ENCODE measurements around the gene HTRA3. TPM values are rescaled to one million over a fixed set of nuclear protein-coding genes. Genes with fewer than 3 reads are reported as not detected.
A peak's percentile ranks its signal among the peaks of the same experiment; 100 is the strongest.

The HTRA3 gene
- 1.6 and 2.3 TPM in 2 replicates for total RNA-seq (ENCODE audit: low replicate concordance)

DNA sequence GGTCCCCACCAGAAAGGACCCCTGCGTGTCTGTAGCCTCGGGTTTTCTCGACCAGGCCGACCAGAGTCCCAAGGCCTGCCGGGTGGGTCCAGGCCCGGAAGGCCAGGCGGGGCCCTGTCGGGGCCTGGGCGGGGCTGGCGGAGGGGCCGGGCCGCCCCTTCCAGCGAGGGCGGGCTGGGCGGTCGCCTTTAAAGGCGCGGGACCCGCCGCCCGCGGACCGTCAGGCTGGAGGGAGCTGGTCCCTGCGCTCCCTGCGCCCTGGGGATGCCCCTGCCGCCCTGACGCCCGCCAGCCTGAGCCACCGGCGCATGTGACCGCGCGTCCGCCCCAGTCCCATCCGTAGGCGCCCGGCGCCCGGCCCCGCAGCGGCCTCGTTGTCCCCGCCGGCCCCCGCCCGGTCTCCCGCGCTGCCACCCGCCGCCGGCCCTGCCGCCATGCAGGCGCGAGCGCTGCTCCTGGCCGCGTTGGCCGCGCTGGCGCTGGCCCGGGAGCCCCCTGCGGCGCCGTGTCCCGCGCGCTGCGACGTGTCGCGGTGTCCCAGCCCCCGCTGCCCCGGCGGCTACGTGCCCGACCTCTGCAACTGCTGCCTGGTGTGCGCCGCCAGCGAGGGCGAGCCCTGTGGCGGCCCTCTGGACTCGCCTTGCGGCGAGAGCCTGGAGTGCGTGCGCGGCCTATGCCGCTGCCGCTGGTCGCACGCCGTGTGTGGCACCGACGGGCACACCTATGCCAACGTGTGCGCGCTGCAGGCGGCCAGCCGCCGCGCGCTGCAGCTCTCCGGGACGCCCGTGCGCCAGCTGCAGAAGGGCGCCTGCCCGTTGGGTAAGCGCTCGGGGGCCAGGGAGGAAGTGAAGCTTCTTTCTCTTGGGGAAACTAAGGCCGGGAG lies at the start of gene HTRA3:
HTRA3 (plus strand) TSS at position 220 of the 883 bp plus-strand sequence; CDS start at position 435, 215 bp downstream.
- Histone ChIP-seq H3K4me2 (peak within 1 kb of the TSS; percentile 76), H2AFZ (replicated peaks) (peak within 1 kb of the TSS; percentile 76), H3K9ac (no peak within 1 kb of the TSS), H3K27ac (no peak within 1 kb of the TSS), H3K27me3 (peaks cover 38% of the 10 kb centered on the region), H3K4me1 (peaks cover 8% of the 10 kb centered on the region), H3K79me2 (ENCODE audit: low read depth) (no peaks in the 10 kb centered on the region), H3F3A (ENCODE audit: low read depth) (peaks cover 7% of the 10 kb centered on the region), H3K9me3 (ENCODE audit: low read depth) (no peaks in the 10 kb centered on the region), H3K36me3 (no peaks in the 10 kb centered on the region), H3K4me3 (peak within 1 kb of the TSS; percentile 44), H4K20me1 (ENCODE audit: low read depth) (no peaks in the 10 kb centered on the region)
- Mint-ChIP-seq H3K4me3 (peak within 1 kb of the TSS; percentile 70), H3K27me3 (ENCODE audit: insufficient read depth, low read depth) (peaks cover 44% of the 10 kb centered on the region), H3K4me1 (peaks cover 35% of the 10 kb centered on the region), H3K27ac (peak within 1 kb of the TSS; percentile 64), H3K9me3 (peaks cover 2% of the 10 kb centered on the region), H3K36me3 (no peaks in the 10 kb centered on the region)
- peak; percentile 76 for DNase-seq (ENCODE audit: low spot score)
- TF ChIP-seq EZH2phosphoT487 (IDR thresholded peaks at IDR 0.05) = peak; percentile 69
- peak; percentile 87 for TF ChIP-seq EZH2 (IDR thresholded peaks at IDR 0.05)
- TF ChIP-seq, protein P1, sequence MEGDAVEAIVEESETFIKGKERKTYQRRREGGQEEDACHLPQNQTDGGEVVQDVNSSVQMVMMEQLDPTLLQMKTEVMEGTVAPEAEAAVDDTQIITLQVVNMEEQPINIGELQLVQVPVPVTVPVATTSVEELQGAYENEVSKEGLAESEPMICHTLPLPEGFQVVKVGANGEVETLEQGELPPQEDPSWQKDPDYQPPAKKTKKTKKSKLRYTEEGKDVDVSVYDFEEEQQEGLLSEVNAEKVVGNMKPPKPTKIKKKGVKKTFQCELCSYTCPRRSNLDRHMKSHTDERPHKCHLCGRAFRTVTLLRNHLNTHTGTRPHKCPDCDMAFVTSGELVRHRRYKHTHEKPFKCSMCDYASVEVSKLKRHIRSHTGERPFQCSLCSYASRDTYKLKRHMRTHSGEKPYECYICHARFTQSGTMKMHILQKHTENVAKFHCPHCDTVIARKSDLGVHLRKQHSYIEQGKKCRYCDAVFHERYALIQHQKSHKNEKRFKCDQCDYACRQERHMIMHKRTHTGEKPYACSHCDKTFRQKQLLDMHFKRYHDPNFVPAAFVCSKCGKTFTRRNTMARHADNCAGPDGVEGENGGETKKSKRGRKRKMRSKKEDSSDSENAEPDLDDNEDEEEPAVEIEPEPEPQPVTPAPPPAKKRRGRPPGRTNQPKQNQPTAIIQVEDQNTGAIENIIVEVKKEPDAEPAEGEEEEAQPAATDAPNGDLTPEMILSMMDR (IDR thresholded peaks at IDR 0.05) = no peak

DNA sequence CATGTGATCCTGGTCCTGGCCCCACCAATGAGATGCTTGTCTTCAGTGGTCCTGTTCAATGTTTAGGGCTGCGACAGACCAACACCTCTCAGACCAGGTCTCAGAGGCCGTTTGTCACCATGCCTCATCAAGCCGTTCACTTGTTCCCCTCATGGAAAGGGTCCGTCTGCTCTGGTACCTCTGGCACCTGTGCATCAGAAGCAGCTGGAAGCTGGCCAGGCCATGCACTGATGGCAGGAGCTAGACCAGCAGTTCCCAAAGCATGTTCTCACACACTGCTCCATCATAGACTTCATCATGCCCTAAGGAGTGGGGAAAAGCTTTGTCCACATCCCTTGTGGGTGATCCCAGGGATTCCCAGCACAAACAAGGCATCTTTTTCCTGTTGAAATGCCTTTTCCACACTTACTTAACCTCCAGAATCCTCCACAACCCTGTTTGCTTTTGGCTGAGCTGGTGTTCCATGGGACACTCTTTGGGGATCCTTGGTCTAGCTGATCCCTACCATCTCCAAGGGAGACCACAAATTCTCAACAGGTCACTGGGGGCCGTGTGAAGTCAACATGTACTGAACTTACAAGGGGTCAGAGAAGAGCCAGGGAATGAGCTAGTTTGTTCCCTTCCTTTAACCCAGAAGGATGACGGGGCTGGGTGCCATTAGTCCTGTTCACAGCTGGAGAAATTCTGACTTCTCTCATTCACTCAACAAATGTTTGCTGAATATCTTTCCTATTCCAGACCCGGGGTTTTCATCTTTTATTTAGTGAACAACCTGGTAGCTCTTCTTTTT lies 48.7 kb upstream of the HTRA3 start:
- H3K36me3 ChIP-seq = no peaks in the 10 kb centered on the region
- Mint-ChIP-seq H3K4me3 (no peak overlapping the region), H3K27ac (no peak overlapping the region), H3K4me1 (peaks cover 27% of the 10 kb centered on the region), H3K27me3 (ENCODE audit: insufficient read depth, low read depth) (peaks cover 12% of the 10 kb centered on the region), H3K36me3 (no peaks in the 10 kb centered on the region), H3K9me3 (no peaks in the 10 kb centered on the region)
- TF ChIP-seq EZH2 (IDR thresholded peaks at IDR 0.05) = no peak
- TF ChIP-seq EZH2phosphoT487 (IDR thresholded peaks at IDR 0.05) = no peak
- TF ChIP-seq, protein P1 (IDR thresholded peaks at IDR 0.05) = no peak
- H3K9ac ChIP-seq = no peak overlapping the region
- H3K4me3 ChIP-seq = no peak overlapping the region
- H2AFZ ChIP-seq (replicated peaks) = no peak overlapping the region
- no peak for DNase-seq (ENCODE audit: low spot score)
- no peaks in the 10 kb centered on the region for H3K79me2 ChIP-seq (ENCODE audit: low read depth)
- H3K27me3 ChIP-seq = no peaks in the 10 kb centered on the region
- H3K9me3 ChIP-seq (ENCODE audit: low read depth) = no peaks in the 10 kb centered on the region
- H3K4me1 ChIP-seq = peaks cover 7% of the 10 kb centered on the region
- H3K4me2 ChIP-seq = no peak overlapping the region
- no peak overlapping the region for H3K27ac ChIP-seq
- no peaks in the 10 kb centered on the region for H3F3A ChIP-seq (ENCODE audit: low read depth)
- H4K20me1 ChIP-seq (ENCODE audit: low read depth) = no peaks in the 10 kb centered on the region

DNA sequence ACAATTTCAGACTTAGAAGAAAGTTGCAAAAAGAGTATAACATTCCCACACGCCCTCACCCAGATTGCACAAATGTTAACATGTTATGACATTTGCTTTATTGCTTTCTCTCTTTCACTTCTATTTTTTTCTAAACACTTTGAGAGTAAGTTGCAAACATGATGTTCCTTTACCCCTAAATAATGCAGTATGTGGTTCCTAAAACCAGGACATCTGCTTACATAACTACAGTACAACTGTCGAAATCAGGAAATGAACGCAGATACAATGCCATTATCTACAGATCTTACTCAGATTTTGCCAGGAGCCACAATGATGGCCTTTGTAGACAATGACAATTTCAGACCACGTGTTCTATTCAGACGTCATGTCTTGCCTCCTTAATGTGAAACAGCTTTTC lies 48.1 kb upstream of the HTRA3 start:
- H2AFZ ChIP-seq (replicated peaks) = no peak overlapping the region
- H3K27me3 ChIP-seq = no peaks in the 10 kb centered on the region
- H3K36me3 ChIP-seq = no peaks in the 10 kb centered on the region
- Mint-ChIP-seq H3K9me3 (no peaks in the 10 kb centered on the region), H3K4me1 (peaks cover 34% of the 10 kb centered on the region), H3K4me3 (no peak overlapping the region), H3K27ac (no peak overlapping the region), H3K27me3 (ENCODE audit: insufficient read depth, low read depth) (peaks cover 12% of the 10 kb centered on the region), H3K36me3 (no peaks in the 10 kb centered on the region)
- TF ChIP-seq, protein P1 (IDR thresholded peaks at IDR 0.05) = no peak
- TF ChIP-seq EZH2 (IDR thresholded peaks at IDR 0.05) (no peak), EZH2phosphoT487 (IDR thresholded peaks at IDR 0.05) (no peak)
- no peaks in the 10 kb centered on the region for H3K79me2 ChIP-seq (ENCODE audit: low read depth)
- no peaks in the 10 kb centered on the region for H4K20me1 ChIP-seq (ENCODE audit: low read depth)
- no peak overlapping the region for H3K27ac ChIP-seq
- no peak for DNase-seq (ENCODE audit: low spot score)
- no peak overlapping the region for H3K9ac ChIP-seq
- no peaks in the 10 kb centered on the region for H3K9me3 ChIP-seq (ENCODE audit: low read depth)
- H3K4me2 ChIP-seq = no peak overlapping the region
- no peak overlapping the region for H3K4me3 ChIP-seq
- H3F3A ChIP-seq (ENCODE audit: low read depth) = no peaks in the 10 kb centered on the region
- H3K4me1 ChIP-seq = peaks cover 13% of the 10 kb centered on the region

All from neural progenitor cell (in vitro differentiated cells).